ENCODE measurements around the gene EXOSC2. TPM values are rescaled to one million over a fixed set of nuclear protein-coding genes. Genes with fewer than 3 reads are reported as not detected.

Gene EXOSC2
- total and polyA plus RNA-seq, 2 experiments from 2014 or later = 37.6 to 77.7 TPM

- no peak overlapping the region for H3K27ac ChIP-seq (ENCODE audit: low read depth)
- ATAC-seq (peak; percentile 98), DNase-seq (ENCODE audit: low spot score) (peak; percentile 91)
- 0 out of 2 replicates have a peak, but pooled peaks cover 6% of the 10 kb centered on the region for H3K4me1 ChIP-seq (ENCODE audit: insufficient read depth)
- TF ChIP-seq STAT1 (IDR thresholded peaks at IDR 0.05; ENCODE audit: unreplicated experiment) (no peak), ZNF462 (CRISPR knock-in tag; IDR thresholded peaks at IDR 0.05) (no peak), EZH2phosphoT487 (IDR thresholded peaks at IDR 0.05; ENCODE audit: unreplicated experiment) (no peak), POLR2AphosphoS5 (IDR thresholded peaks at IDR 0.05; ENCODE audit: low read depth) (no peak), CREB1 (CRISPR knock-in tag; IDR thresholded peaks at IDR 0.05; ENCODE audit: low read depth) (no peak), CTCF (conservative IDR thresholded peaks at IDR 0.05; ENCODE audit: low read depth in 2 of 2) (peak; percentile 95 to 99)
- H2AFZ ChIP-seq = no peak overlapping the region
- H3K79me2 ChIP-seq (replicated peaks; ENCODE audit: insufficient read depth) = peaks cover 54% of the 10 kb centered on the region
- peaks cover 71% of the 10 kb centered on the region for H3K36me3 ChIP-seq (ENCODE audit: insufficient read depth)
- no peaks in the 10 kb centered on the region for H3K9me2 ChIP-seq (ENCODE audit: insufficient read depth)
- peaks cover 64% of the 10 kb centered on the region for H3F3A ChIP-seq (replicated peaks; ENCODE audit: low read depth)
- no peaks in the 10 kb centered on the region for H3K27me3 ChIP-seq (ENCODE audit: insufficient read depth)
- no peak overlapping the region for H3K4me2 ChIP-seq
- no peaks in the 10 kb centered on the region for H3K9me3 Mint-ChIP-seq
- no peak overlapping the region for H3K4me3 Mint-ChIP-seq
- H4K20me1 ChIP-seq (replicated peaks; ENCODE audit: insufficient read depth) = peaks cover 53% of the 10 kb centered on the region
- H3K27me3 Mint-ChIP-seq (ENCODE audit: insufficient read depth, low read depth, poor library complexity) = peaks cover 11% of the 10 kb centered on the region
- peaks cover 9% of the 10 kb centered on the region; the same call in 2 of the 3 replicates for H3K4me1 Mint-ChIP-seq
- H3K4me3 ChIP-seq = no peak overlapping the region
- H3K27ac Mint-ChIP-seq = 0 out of 2 replicates have a peak overlapping the region, but pooled peaks have one; percentile 34
- H3K36me3 Mint-ChIP-seq (ENCODE audit: low read depth) = peaks cover 92% of the 10 kb centered on the region
Observed at GRCh38 chr9:130701059-130702022, 7.8 kb downstream of the EXOSC2 start.

Measured in GM23338 (cell line).